GM23248 (cell line): ENCODE data around the gene PTPRN2. TPM values are rescaled to one million over a fixed set of nuclear protein-coding genes. Genes with fewer than 3 reads are reported as not detected.

Experiments
- DNase-seq: peaks from one replicate; pipeline ENCODE4 v3.0.0-alpha.2; 2015
- H2AFZ ChIP-seq: fragments of 200-600 bp; sonication (generic); 2 replicates; pipeline ENCODE4 v1.6.1; 2016; ENCODE audit warnings: antibody characterized with exemption
- H3F3A ChIP-seq: fragments of 200-600 bp; sonication (generic); 2 replicates; pipeline ENCODE4 v1.6.1; 2016; ENCODE audit warnings: mild to moderate bottlenecking, antibody characterized with exemption, mixed run types; ENCODE audit not compliant: insufficient read depth
- H3K27ac ChIP-seq: fragments of 200-600 bp; sonication (generic); 2 replicates; pipeline ENCODE4 v1.5.1; 2016; ENCODE audit warnings: mild to moderate bottlenecking
- H3K27me3 ChIP-seq: fragments of 200-600 bp; sonication (generic); replicated peaks from 2 replicates; pipeline ENCODE4 v1.6.1; 2016; ENCODE audit warnings: mild to moderate bottlenecking; ENCODE audit not compliant: insufficient read depth
- H3K36me3 ChIP-seq: fragments of 200-600 bp; sonication (generic); 2 replicates; pipeline ENCODE4 v1.6.1; 2016; ENCODE audit warnings: low read depth, mild to moderate bottlenecking
- H3K4me1 ChIP-seq: fragments of 200-600 bp; sonication (generic); 2 replicates; pipeline ENCODE4 v1.6.1; 2016; ENCODE audit warnings: mild to moderate bottlenecking; ENCODE audit not compliant: insufficient read depth
- H3K4me2 ChIP-seq: fragments of 200-600 bp; sonication (generic); one replicate; pipeline ENCODE4 v1.6.1; 2016; ENCODE audit warnings: mild to moderate bottlenecking; ENCODE audit not compliant: unreplicated experiment
- H3K4me3 ChIP-seq: fragments of 200-600 bp; sonication (generic); 2 replicates; pipeline ENCODE4 v1.5.1; 2016; ENCODE audit warnings: mild to moderate bottlenecking
- H3K79me2 ChIP-seq: fragments of 200-600 bp; sonication (generic); 2 replicates; pipeline ENCODE4 v1.6.1; 2016; ENCODE audit warnings: mild to moderate bottlenecking; ENCODE audit not compliant: insufficient read depth
- H3K9ac ChIP-seq: fragments of 200-600 bp; sonication (generic); 2 replicates; pipeline ENCODE4 v1.6.1; 2016; ENCODE audit warnings: mild to moderate bottlenecking
- H3K9me2 ChIP-seq: fragments of 200-600 bp; sonication (generic); 2 replicates; pipeline ENCODE4 v1.6.1; 2016; ENCODE audit warnings: mixed run types, mild to moderate bottlenecking, moderate library complexity; ENCODE audit not compliant: insufficient read depth
- H3K9me3 ChIP-seq: fragments of 200-600 bp; sonication (generic); one replicate; pipeline ENCODE4 v1.6.1; 2017; ENCODE audit warnings: low read depth
- H4K20me1 ChIP-seq: fragments of 200-600 bp; sonication (generic); 2 replicates; pipeline ENCODE4 v1.6.0; 2016; ENCODE audit not compliant: insufficient read depth
- EZH2 ChIP-seq: fragments of 200-600 bp; sonication (generic); IDR thresholded peaks from 2 replicates; pipeline ENCODE4 v1.6.1; 2018; ENCODE audit warnings: antibody characterized with exemption, mild to moderate bottlenecking; ENCODE audit not compliant: insufficient read depth, poor library complexity, severe bottlenecking
- EZH2phosphoT487 ChIP-seq: fragments of 200-600 bp; sonication (generic); IDR thresholded peaks from 2 replicates; pipeline ENCODE4 v1.6.1; 2018; ENCODE audit warnings: antibody characterized with exemption, moderate library complexity, mild to moderate bottlenecking, low read depth; ENCODE audit not compliant: insufficient read depth
- WGBS, 2 experiments: methylation state at CpG; one replicate each; pipeline ENCODE4 v1.1.6; 2015 to 2017; ENCODE audit warnings: low lambda C conversion rate in 2 of 2, low coverage in 1 of 2; ENCODE audit errors: missing lambda C conversion rate in 2 of 2; 5-methylcytosine and 5-hydroxymethylcytosine counted together
- in situ Hi-C: fragments of 300-500 bp; cut with MboI; formaldehyde crosslinking; loops from 2 replicates; pipeline ENCODE4 v1.15.0; 2020
- polyA plus RNA-seq: library from polyadenylated mRNA; unstranded; fragments of >200 nt; fragmentation: Nextera tagmentation; extraction: Ambion mirVana; gene quantifications from 2 replicates; pipeline ENCODE4 v1.2.1, GENCODE V29; 2016
- total RNA-seq: library from RNA; depleted of rRNA; stranded (reverse); fragments of >200 nt; shearing (Covaris generic); gene quantifications from 2 replicates; pipeline ENCODE4 v1.2.3, GENCODE V29; 2014

Gene PTPRN2
- total and polyA plus RNA-seq, 2 experiments from 2014 or later = 0.13 TPM; not detected in 1

DNA sequence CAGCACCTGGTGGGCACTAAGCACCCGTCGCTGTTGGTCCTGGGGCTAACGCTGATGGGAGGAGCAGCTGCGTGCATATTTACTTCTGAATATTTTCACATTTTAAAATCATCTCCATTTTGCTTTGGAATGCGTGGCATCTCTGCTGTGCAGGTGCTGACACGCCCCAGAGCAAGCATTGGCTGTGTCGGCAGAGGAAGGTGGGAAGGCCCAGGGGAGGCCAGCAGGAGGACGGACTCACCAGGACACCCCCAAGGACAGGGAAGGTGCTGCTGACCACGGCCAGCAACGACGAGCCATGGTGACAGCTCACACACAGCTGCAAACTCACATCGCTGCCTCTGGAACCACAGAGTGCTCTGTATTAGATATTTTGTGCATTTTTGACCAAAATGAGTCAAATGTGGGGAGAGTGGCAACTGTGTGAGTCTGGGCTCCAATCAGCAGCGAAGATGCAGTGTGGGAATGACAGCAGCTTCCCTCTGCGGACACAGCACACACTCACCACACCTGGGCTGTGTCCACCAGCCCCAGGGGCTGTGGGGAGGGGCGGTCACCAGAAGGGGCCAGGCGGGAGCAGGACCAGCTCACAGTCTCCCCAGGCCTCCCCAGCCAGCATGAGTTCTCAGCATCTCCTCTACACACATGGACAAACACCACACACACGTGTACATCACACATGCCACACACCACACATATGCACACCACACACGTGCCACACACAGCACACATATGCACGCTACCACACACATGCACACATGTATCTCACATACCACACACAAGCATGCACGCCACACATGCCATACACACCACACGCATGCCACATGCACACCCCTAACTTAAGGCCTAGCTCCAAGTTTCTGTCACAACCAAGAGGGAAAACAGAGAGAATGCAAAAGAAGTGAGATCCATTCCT lies 58.2 kb downstream of the PTPRN2 start:
- no peaks in the 10 kb centered on the region for H3K9me3 ChIP-seq
- no peak overlapping the region for H3K4me3 ChIP-seq
- TF ChIP-seq EZH2 (no peak), EZH2phosphoT487 (no peak)
- no peaks in the 10 kb centered on the region for H3K27me3 ChIP-seq
- no peak overlapping the region for H3K4me2 ChIP-seq
- no peaks in the 10 kb centered on the region for H3K4me1 ChIP-seq
- no peaks in the 10 kb centered on the region for H3F3A ChIP-seq
- H3K9ac ChIP-seq = no peak overlapping the region
- in situ Hi-C loops = no loop called here
- H3K27ac ChIP-seq = no peak overlapping the region
- no peak for DNase-seq
- H3K36me3 ChIP-seq = no peaks in the 10 kb centered on the region
- H4K20me1 ChIP-seq = no peaks in the 10 kb centered on the region
- H3K79me2 ChIP-seq = no peaks in the 10 kb centered on the region
- no peaks in the 10 kb centered on the region for H3K9me2 ChIP-seq
- no peak overlapping the region for H2AFZ ChIP-seq
- WGBS, 2 experiments = 16% methylated on average over 20 to 21 of the region's 21 CpGs

DNA sequence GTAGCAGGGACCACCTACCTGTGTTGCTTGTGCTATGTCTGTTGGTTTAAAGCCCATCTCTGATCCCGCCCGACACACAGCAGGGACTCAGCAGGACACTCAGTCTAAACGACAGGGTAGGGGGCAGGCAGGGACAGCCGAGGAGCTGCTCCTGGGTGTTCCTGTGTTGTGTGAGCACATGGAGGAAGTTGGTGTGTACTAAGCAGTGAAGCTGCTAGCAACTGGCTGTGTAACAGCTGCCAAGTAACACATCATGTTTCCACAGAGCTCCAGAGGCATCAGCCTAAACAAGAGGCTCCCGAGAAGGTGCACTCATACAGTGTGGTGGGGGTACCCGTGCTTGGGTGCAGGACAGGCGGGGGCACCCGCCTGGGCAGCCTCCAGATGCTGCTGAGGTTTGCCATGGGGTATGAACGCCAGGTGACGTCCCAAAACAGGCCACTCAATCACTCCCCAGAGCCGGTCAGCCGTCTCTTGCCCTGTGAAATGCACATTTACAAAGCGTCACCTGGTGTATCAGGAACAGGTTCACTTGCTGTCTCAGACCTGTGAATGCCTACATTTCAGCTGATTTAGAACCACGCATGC lies 59.6 kb downstream of the PTPRN2 start:
- 31 to 33% methylated on average over 14 of the region's 14 CpGs for WGBS, 2 experiments
- no peaks in the 10 kb centered on the region for H3K9me3 ChIP-seq
- H3K4me1 ChIP-seq = no peaks in the 10 kb centered on the region
- H3K27ac ChIP-seq = no peak overlapping the region
- H3F3A ChIP-seq = no peaks in the 10 kb centered on the region
- no peak for TF ChIP-seq EZH2phosphoT487
- no peak for TF ChIP-seq EZH2
- H2AFZ ChIP-seq = no peak overlapping the region
- H3K36me3 ChIP-seq = no peaks in the 10 kb centered on the region
- in situ Hi-C loops = no loop called here
- H3K9me2 ChIP-seq = no peaks in the 10 kb centered on the region
- H3K4me3 ChIP-seq = no peak overlapping the region
- no peak overlapping the region for H3K4me2 ChIP-seq
- DNase-seq = no peak
- no peak overlapping the region for H3K9ac ChIP-seq
- no peaks in the 10 kb centered on the region for H4K20me1 ChIP-seq
- H3K27me3 ChIP-seq = no peaks in the 10 kb centered on the region
- H3K79me2 ChIP-seq = no peaks in the 10 kb centered on the region

DNA sequence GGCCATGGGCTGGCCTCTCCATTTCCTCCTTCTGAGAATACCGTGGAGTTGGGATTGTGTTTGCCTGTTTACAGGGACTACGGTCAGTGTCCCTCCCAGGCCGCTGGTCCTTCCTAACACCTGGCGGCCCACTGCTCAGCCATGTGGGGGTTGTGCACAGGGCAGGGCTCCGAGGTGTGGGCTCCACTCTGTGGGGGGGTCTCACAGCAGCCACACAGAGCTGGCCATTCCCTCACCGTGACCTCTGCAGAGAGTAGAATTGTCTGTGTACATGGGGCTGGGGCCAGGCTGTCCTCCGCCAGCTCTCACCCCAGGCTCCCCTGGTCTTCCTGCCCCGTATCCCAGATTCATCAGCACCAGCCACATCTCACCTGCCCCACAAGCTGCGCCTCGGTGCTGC lies 60.1 kb downstream of the PTPRN2 start:
- Histone ChIP-seq H3K4me3 (no peak overlapping the region), H3K36me3 (no peaks in the 10 kb centered on the region), H3K9ac (no peak overlapping the region), H3K4me1 (no peaks in the 10 kb centered on the region), H3F3A (no peaks in the 10 kb centered on the region), H2AFZ (no peak overlapping the region), H3K27ac (no peak overlapping the region), H3K9me2 (no peaks in the 10 kb centered on the region), H3K79me2 (no peaks in the 10 kb centered on the region), H3K4me2 (no peak overlapping the region), H3K27me3 (no peaks in the 10 kb centered on the region), H4K20me1 (no peaks in the 10 kb centered on the region), H3K9me3 (no peaks in the 10 kb centered on the region)
- WGBS, 2 experiments = 45 to 48% methylated on average over 10 of the region's 10 CpGs
- TF ChIP-seq EZH2phosphoT487 = no peak
- TF ChIP-seq EZH2 = no peak
- no peak for DNase-seq
- in situ Hi-C loops = no loop called here

DNA sequence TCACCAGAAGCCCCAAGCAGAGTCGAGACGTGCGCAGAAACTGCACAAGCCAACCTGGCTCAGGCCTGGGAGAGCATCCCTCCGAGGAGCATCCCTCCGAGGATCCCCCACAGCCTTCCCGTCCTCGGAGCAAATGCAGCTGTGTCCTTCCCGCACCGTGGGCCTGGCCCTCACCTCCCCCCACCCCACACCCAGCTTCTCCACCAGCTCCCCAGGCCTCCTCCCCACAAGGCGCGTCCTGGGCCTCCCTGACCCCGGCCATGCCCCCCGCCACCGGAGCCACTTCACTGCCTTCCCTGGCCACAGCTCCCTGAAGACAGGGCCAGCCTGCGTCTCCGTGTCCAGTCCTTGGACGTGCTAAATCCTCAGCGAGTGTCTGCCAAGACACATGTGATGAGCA lies 60.6 kb downstream of the PTPRN2 start:
- Histone ChIP-seq H3K27me3 (no peaks in the 10 kb centered on the region), H4K20me1 (no peaks in the 10 kb centered on the region), H3K4me2 (no peak overlapping the region), H3K9ac (no peak overlapping the region), H3F3A (no peaks in the 10 kb centered on the region), H3K4me1 (no peaks in the 10 kb centered on the region), H3K79me2 (no peaks in the 10 kb centered on the region), H3K9me2 (no peaks in the 10 kb centered on the region), H2AFZ (no peak overlapping the region), H3K27ac (no peak overlapping the region), H3K4me3 (no peak overlapping the region), H3K36me3 (no peaks in the 10 kb centered on the region), H3K9me3 (no peaks in the 10 kb centered on the region)
- in situ Hi-C loops = no loop called here
- 37 to 55% methylated on average over 11 to 18 of the region's 18 CpGs for WGBS, 2 experiments
- TF ChIP-seq EZH2phosphoT487 (no peak), EZH2 (no peak)
- DNase-seq = no peak
